GM23338 (cell line): ENCODE data around the gene SPG21. TPM values are rescaled to one million over a fixed set of nuclear protein-coding genes. Genes with fewer than 3 reads are reported as not detected.
A peak's percentile ranks its signal among the peaks of the same experiment; 100 is the strongest.

Source experiments
- ATAC-seq: fragments of 200-7000 bp; cut with Tn5 transposase; 3 replicates; pipeline ENCODE4 v1.9.1; 2020
- DNase-seq: peaks from one replicate; pipeline ENCODE4 v3.0.0-alpha.2; 2015; ENCODE audit warnings: low spot score
- H2AFZ ChIP-seq: fragments of 200-600 bp; sonication (generic); 2 replicates; pipeline ENCODE4 v1.8.0; 2016; ENCODE audit warnings: antibody characterized with exemption, mild to moderate bottlenecking, moderate library complexity
- H3F3A ChIP-seq: fragments of 200-600 bp; sonication (generic); replicated peaks from 2 replicates; pipeline ENCODE4 v1.8.0; 2017; ENCODE audit warnings: antibody characterized with exemption, mixed run types, low read depth
- H3K27ac ChIP-seq: fragments of 200-600 bp; sonication (generic); 2 replicates; pipeline ENCODE4 v1.6.1; 2016; ENCODE audit warnings: low read depth
- H3K27me3 ChIP-seq: fragments of 200-600 bp; sonication (generic); 2 replicates; pipeline ENCODE4 v1.8.0; 2016; ENCODE audit warnings: mild to moderate bottlenecking, mixed run types, moderate library complexity; ENCODE audit not compliant: insufficient read depth
- H3K36me3 ChIP-seq: fragments of 200-600 bp; sonication (generic); 2 replicates; pipeline ENCODE4 v1.8.0; 2016; ENCODE audit warnings: mild to moderate bottlenecking; ENCODE audit not compliant: insufficient read depth
- H3K4me1 ChIP-seq: fragments of 200-600 bp; sonication (generic); 2 replicates; pipeline ENCODE4 v1.8.0; 2016; ENCODE audit warnings: mild to moderate bottlenecking, moderate library complexity; ENCODE audit not compliant: insufficient read depth
- H3K4me2 ChIP-seq: fragments of 200-600 bp; sonication (generic); 2 replicates; pipeline ENCODE4 v1.7.1; 2017; ENCODE audit warnings: mixed run types
- H3K4me3 ChIP-seq: fragments of 200-600 bp; sonication (generic); 2 replicates; pipeline ENCODE4 v1.6.1; 2016; ENCODE audit warnings: mixed run types
- H3K79me2 ChIP-seq: fragments of 200-600 bp; sonication (generic); replicated peaks from 2 replicates; pipeline ENCODE4 v1.8.0; 2017; ENCODE audit warnings: mild to moderate bottlenecking; ENCODE audit not compliant: insufficient read depth
- H3K9me2 ChIP-seq: fragments of 200-600 bp; sonication (generic); 2 replicates; pipeline ENCODE4 v1.8.0; 2017; ENCODE audit not compliant: insufficient read depth
- H4K20me1 ChIP-seq: fragments of 200-600 bp; sonication (generic); replicated peaks from 2 replicates; pipeline ENCODE4 v1.8.0; 2017; ENCODE audit warnings: mild to moderate bottlenecking; ENCODE audit not compliant: insufficient read depth
- H3K27ac Mint-ChIP-seq: 2 replicates; pipeline ENCODE4 v1.8.0; 2020; ENCODE audit warnings: inconsistent platforms, mild to moderate bottlenecking, moderate library complexity, mixed read lengths
- H3K27me3 Mint-ChIP-seq: 3 replicates; pipeline ENCODE4 v1.8.0; 2022; ENCODE audit warnings: low read depth, mild to moderate bottlenecking, moderate library complexity, mixed read lengths, inconsistent platforms; ENCODE audit not compliant: insufficient read depth, poor library complexity
- H3K36me3 Mint-ChIP-seq: 3 replicates; pipeline ENCODE4 v1.8.0; 2021; ENCODE audit warnings: low read depth, mild to moderate bottlenecking, inconsistent platforms, moderate library complexity, mixed read lengths
- H3K4me1 Mint-ChIP-seq: 3 replicates; pipeline ENCODE4 v1.8.0; 2020; ENCODE audit warnings: mild to moderate bottlenecking, inconsistent platforms, mixed read lengths
- H3K4me3 Mint-ChIP-seq: 3 replicates; pipeline ENCODE4 v1.8.0; 2021; ENCODE audit warnings: moderate library complexity, mild to moderate bottlenecking, inconsistent platforms, mixed read lengths
- H3K9me3 Mint-ChIP-seq: 3 replicates; pipeline ENCODE4 v1.8.0; 2020; ENCODE audit warnings: moderate library complexity, mild to moderate bottlenecking, inconsistent platforms, mixed read lengths
- EZH2 ChIP-seq: fragments of 200-600 bp; sonication (generic); IDR thresholded peaks from one replicate; pipeline ENCODE4 v1.8.0; 2017; ENCODE audit warnings: antibody characterized with exemption, mild to moderate bottlenecking, low read depth; ENCODE audit not compliant: unreplicated experiment
- EZH2phosphoT487 ChIP-seq: fragments of 200-600 bp; sonication (generic); IDR thresholded peaks from one replicate; pipeline ENCODE4 v1.8.1; 2018; ENCODE audit warnings: antibody characterized with exemption; ENCODE audit not compliant: unreplicated experiment
- JUNB ChIP-seq: IDR thresholded peaks from one replicate; pipeline ENCODE4 v1.6.1; 2016; ENCODE audit warnings: antibody characterized with exemption; ENCODE audit not compliant: unreplicated experiment
- NANOG ChIP-seq: IDR thresholded peaks from 2 replicates; pipeline ENCODE4 v1.6.1; 2016; ENCODE audit warnings: antibody characterized with exemption, borderline replicate concordance
- POLR2AphosphoS5 ChIP-seq: IDR thresholded peaks from 2 replicates; pipeline ENCODE4 v1.6.1; 2016; ENCODE audit warnings: antibody characterized with exemption, low read depth
- STAT1 ChIP-seq: IDR thresholded peaks from one replicate; pipeline ENCODE4 v1.6.1; 2016; ENCODE audit warnings: antibody characterized with exemption; ENCODE audit not compliant: unreplicated experiment
- ZNF331 ChIP-seq: fragments of 250-450 bp; sonication (Bioruptor Pico); IDR thresholded peaks from 2 replicates; pipeline ENCODE4 v1.5.0; 2020; ENCODE audit warnings: low read depth, mild to moderate bottlenecking, moderate library complexity
- polyA plus RNA-seq: library from polyadenylated mRNA; unstranded; fragments of >200 nt; fragmentation: Nextera tagmentation; extraction: Ambion mirVana; gene quantifications from 2 replicates; pipeline ENCODE4 v1.2.1, GENCODE V29; 2016
- total RNA-seq: library from RNA; depleted of rRNA; stranded (reverse); fragments of >200 nt; shearing (Covaris generic); gene quantifications from 2 replicates; pipeline ENCODE4 v1.2.3, GENCODE V29; 2014
- TF ChIP-seq, protein P1 (sequence below): IDR thresholded peaks from 2 replicates; pipeline ENCODE4 v1.6.1; 2016; ENCODE audit warnings: antibody characterized with exemption
- TF ChIP-seq, protein P2 (sequence below), 2 experiments: fragments of 200-600 bp in 1 of 2; sonication (generic) in 1 of 2; conservative IDR thresholded peaks; 2 replicates each; pipeline versions ENCODE4 v1.5.1 to v1.6.1; 2016 to 2017; ENCODE audit warnings: antibody characterized with exemption in 2 of 2, low read depth in 2 of 2, mild to moderate bottlenecking in 2 of 2, moderate library complexity in 1 of 2
- TF ChIP-seq, protein P3 (sequence below): IDR thresholded peaks from one replicate; pipeline ENCODE4 v1.6.1; 2018; ENCODE audit warnings: antibody characterized with exemption; ENCODE audit not compliant: unreplicated experiment

Gene SPG21
- total and polyA plus RNA-seq, 2 experiments from 2014 or later = 81.0 to 102 TPM

DNA sequence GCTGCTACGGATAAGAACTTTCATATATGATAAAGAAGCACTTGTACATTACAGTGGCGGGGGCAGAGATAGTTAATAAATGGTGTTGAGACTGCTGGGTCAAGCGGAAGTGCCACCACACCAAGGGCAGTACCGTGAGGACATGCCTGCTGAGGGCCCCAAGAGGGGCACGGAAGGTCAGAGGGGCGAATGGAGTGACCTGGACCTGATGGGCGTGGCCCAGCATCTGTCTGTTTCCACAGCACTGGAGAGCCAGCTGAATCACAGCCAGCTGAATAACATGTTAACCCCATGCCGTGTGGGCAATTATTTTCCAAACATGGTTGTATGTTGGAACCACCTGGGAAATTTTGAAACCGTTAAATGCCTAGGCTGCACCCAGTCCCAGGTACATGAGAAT, 40.8 kb downstream of the SPG21 start (continued):
- no peak for TF ChIP-seq JUNB
- TF ChIP-seq, protein P1, sequence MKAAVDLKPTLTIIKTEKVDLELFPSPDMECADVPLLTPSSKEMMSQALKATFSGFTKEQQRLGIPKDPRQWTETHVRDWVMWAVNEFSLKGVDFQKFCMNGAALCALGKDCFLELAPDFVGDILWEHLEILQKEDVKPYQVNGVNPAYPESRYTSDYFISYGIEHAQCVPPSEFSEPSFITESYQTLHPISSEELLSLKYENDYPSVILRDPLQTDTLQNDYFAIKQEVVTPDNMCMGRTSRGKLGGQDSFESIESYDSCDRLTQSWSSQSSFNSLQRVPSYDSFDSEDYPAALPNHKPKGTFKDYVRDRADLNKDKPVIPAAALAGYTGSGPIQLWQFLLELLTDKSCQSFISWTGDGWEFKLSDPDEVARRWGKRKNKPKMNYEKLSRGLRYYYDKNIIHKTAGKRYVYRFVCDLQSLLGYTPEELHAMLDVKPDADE = no peak
- TF ChIP-seq POLR2AphosphoS5 = no peak
- no peak for TF ChIP-seq ZNF331 (CRISPR knock-in tag)

DNA sequence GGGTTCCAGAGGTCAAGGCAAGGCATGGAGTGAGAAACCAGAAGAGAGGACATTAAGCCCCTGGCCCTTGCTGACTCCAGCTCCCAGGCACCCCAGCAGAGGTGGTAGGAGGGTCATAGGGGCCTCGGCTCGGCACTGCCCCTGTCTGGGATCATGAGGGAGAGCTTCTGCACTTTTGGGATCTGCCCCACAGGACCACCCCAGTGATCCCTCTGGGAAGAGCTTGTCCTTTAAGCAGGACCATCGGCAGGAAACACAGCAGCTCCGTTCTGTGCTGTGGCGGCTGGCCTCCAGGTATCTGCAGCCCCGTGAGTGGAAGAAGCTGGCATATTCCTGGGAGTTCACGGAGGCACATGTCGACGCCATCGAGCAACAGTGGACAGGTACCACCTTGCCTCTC, 42.5 kb downstream of the SPG21 start:
- H3K27ac ChIP-seq = no peak overlapping the region
- no peak for DNase-seq
- Mint-ChIP-seq H3K36me3 (peaks cover 9% of the 10 kb centered on the region; the same call in 2 of the 3 replicates), H3K4me3 (no peak overlapping the region), H3K27ac (no peak overlapping the region), H3K9me3 (peaks cover 10% of the 10 kb centered on the region), H3K4me1 (0 out of 3 replicates have a peak, but pooled peaks cover 3% of the 10 kb centered on the region), H3K27me3 (peaks cover 10% of the 10 kb centered on the region)
- no peak overlapping the region for H2AFZ ChIP-seq
- H3F3A ChIP-seq = peaks cover 4% of the 10 kb centered on the region; the same call in 1 of the 2 replicates
- no peaks in the 10 kb centered on the region for H3K79me2 ChIP-seq
- H4K20me1 ChIP-seq = no peaks in the 10 kb centered on the region; the same call in 1 of the 2 replicates
- no peak overlapping the region for H3K4me3 ChIP-seq
- no peak overlapping the region for H3K4me2 ChIP-seq
- H3K9me2 ChIP-seq = peaks cover 4% of the 10 kb centered on the region; the same call in 1 of the 2 replicates
- peak; percentile 68 for ATAC-seq
- H3K4me1 ChIP-seq = no peaks in the 10 kb centered on the region
- no peaks in the 10 kb centered on the region for H3K36me3 ChIP-seq
- no peak for TF ChIP-seq EZH2
- TF ChIP-seq, protein P2, sequence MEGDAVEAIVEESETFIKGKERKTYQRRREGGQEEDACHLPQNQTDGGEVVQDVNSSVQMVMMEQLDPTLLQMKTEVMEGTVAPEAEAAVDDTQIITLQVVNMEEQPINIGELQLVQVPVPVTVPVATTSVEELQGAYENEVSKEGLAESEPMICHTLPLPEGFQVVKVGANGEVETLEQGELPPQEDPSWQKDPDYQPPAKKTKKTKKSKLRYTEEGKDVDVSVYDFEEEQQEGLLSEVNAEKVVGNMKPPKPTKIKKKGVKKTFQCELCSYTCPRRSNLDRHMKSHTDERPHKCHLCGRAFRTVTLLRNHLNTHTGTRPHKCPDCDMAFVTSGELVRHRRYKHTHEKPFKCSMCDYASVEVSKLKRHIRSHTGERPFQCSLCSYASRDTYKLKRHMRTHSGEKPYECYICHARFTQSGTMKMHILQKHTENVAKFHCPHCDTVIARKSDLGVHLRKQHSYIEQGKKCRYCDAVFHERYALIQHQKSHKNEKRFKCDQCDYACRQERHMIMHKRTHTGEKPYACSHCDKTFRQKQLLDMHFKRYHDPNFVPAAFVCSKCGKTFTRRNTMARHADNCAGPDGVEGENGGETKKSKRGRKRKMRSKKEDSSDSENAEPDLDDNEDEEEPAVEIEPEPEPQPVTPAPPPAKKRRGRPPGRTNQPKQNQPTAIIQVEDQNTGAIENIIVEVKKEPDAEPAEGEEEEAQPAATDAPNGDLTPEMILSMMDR (conservative IDR thresholded peaks at IDR 0.05; ENCODE audit: low read depth in 2 of 2) = peak in 1 of 2 experiments; percentile 30; a peak in 1 of 4 replicates
- TF ChIP-seq POLR2AphosphoS5 = no peak
- TF ChIP-seq, protein P1 = no peak
- no peaks in the 10 kb centered on the region for H3K27me3 ChIP-seq

DNA sequence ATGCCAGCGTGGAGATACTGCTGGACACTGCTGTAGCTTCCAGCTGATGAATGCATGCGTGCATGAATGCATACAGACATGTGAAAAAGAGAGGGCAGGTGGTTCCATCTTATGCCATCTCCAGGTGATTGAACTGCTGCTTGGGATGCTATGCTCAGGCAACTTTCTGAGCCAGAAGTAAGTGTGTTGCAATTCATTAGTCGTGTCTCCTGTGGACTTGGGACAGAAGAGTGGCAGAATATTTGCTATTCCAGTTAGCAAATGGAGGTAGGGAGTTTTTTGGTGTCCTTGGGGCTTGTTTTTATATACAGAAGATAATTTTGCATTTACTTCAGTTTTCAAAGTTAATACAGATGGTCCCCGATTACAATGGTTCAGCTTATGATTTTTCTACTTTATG, 44.8 kb downstream of the SPG21 start:
- H3K9me3 Mint-ChIP-seq = no peaks in the 10 kb centered on the region
- no peak overlapping the region for H3K27ac Mint-ChIP-seq
- Histone ChIP-seq H3K36me3 (no peaks in the 10 kb centered on the region), H3K4me1 (no peaks in the 10 kb centered on the region), H3K4me3 (no peak overlapping the region), H3K9me2 (no peaks in the 10 kb centered on the region; the same call in 1 of the 2 replicates), H2AFZ (no peak overlapping the region), H3K4me2 (no peak overlapping the region), H3K27ac (no peak overlapping the region), H3K79me2 (no peaks in the 10 kb centered on the region), H3K27me3 (no peaks in the 10 kb centered on the region), H4K20me1 (no peaks in the 10 kb centered on the region; the same call in 1 of the 2 replicates), H3F3A (peaks cover 4% of the 10 kb centered on the region; the same call in 1 of the 2 replicates)
- no peak for DNase-seq
- ATAC-seq = no peak
- peaks cover 5% of the 10 kb centered on the region for H3K27me3 Mint-ChIP-seq
- 0 out of 3 replicates have a peak, but pooled peaks cover 3% of the 10 kb centered on the region for H3K4me1 Mint-ChIP-seq
- peaks cover under 1% of the 10 kb centered on the region; the same call in 2 of the 3 replicates for H3K36me3 Mint-ChIP-seq
- H3K4me3 Mint-ChIP-seq = no peak overlapping the region
- TF ChIP-seq, protein P1 = no peak
- TF ChIP-seq, protein P2 (conservative IDR thresholded peaks at IDR 0.05; ENCODE audit: low read depth in 2 of 2) = no peak
- TF ChIP-seq, protein P3, sequence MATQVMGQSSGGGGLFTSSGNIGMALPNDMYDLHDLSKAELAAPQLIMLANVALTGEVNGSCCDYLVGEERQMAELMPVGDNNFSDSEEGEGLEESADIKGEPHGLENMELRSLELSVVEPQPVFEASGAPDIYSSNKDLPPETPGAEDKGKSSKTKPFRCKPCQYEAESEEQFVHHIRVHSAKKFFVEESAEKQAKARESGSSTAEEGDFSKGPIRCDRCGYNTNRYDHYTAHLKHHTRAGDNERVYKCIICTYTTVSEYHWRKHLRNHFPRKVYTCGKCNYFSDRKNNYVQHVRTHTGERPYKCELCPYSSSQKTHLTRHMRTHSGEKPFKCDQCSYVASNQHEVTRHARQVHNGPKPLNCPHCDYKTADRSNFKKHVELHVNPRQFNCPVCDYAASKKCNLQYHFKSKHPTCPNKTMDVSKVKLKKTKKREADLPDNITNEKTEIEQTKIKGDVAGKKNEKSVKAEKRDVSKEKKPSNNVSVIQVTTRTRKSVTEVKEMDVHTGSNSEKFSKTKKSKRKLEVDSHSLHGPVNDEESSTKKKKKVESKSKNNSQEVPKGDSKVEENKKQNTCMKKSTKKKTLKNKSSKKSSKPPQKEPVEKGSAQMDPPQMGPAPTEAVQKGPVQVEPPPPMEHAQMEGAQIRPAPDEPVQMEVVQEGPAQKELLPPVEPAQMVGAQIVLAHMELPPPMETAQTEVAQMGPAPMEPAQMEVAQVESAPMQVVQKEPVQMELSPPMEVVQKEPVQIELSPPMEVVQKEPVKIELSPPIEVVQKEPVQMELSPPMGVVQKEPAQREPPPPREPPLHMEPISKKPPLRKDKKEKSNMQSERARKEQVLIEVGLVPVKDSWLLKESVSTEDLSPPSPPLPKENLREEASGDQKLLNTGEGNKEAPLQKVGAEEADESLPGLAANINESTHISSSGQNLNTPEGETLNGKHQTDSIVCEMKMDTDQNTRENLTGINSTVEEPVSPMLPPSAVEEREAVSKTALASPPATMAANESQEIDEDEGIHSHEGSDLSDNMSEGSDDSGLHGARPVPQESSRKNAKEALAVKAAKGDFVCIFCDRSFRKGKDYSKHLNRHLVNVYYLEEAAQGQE = no peak
- TF ChIP-seq STAT1 = no peak
- no peak for TF ChIP-seq EZH2phosphoT487
- no peak for TF ChIP-seq ZNF331 (CRISPR knock-in tag)
- no peak for TF ChIP-seq NANOG
